Testis (tissue), 3 donors: ENCODE data around the gene ZBTB20. TPM values are rescaled to one million over a fixed set of nuclear protein-coding genes. Genes with fewer than 3 reads are reported as not detected.

Source experiments
- DNase-seq: peaks from one replicate; pipeline ENCODE4 v3.0.0-alpha.2; 2019
- H3K27ac ChIP-seq, 2 donors: fragments of 200-600 bp; sonication (generic); one replicate each; pipeline ENCODE4 v1.5.1; 2019
- H3K27me3 ChIP-seq: fragments of 200-600 bp; sonication (generic); one replicate; pipeline ENCODE4 v1.5.1; 2019
- H3K36me3 ChIP-seq: fragments of 200-600 bp; sonication (generic); one replicate; pipeline ENCODE4 v1.5.1; 2017; ENCODE audit warnings: low read depth; ENCODE audit errors: missing control alignments
- H3K4me1 ChIP-seq: fragments of 200-600 bp; sonication (generic); one replicate; pipeline ENCODE4 v1.5.1; 2019
- H3K4me3 ChIP-seq, 2 donors: fragments of 200-600 bp; sonication (generic); one replicate each; pipeline ENCODE4 v1.5.1; 2017 to 2019
- H3K9me3 ChIP-seq: fragments of 200-600 bp; sonication (generic); one replicate; pipeline ENCODE4 v1.5.1; 2017
- POLR2A ChIP-seq: fragments of 450-650 bp; IDR thresholded peaks from one replicate; pipeline ENCODE4 v1.6.1; 2017; ENCODE audit warnings: antibody characterized with exemption, mild to moderate bottlenecking, moderate library complexity
- WGBS, 2 donors: methylation state at CpG; one replicate each; pipeline ENCODE4 v1.1.5; 2018; 5-methylcytosine and 5-hydroxymethylcytosine counted together
- intact Hi-C: fragments of 100-400 bp; cut with DNase I; formaldehyde crosslinking; loops from one replicate; pipeline ENCODE4 v1.15.1; 2023; ENCODE audit warnings: low total_unique reads
- polyA plus RNA-seq: library from polyadenylated mRNA; stranded (reverse); fragments of 350-450 nt; fragmentation: Illumina TruSeq; extraction: RNeasy Lipid Tissue Mini Kit (QIAGEN cat#74804); gene quantifications from one replicate; pipeline ENCODE4 v1.2.3, GENCODE V29; 2014; ENCODE audit warnings: low read depth, low replicate concordance; ENCODE audit not compliant: insufficient read depth
- total RNA-seq, 2 donors: library from RNA; depleted of rRNA; stranded (reverse); fragments of >200 nt; gene quantifications; one replicate each; pipeline ENCODE4 v1.2.3, GENCODE V29; 2016
- TF ChIP-seq, protein P1 (sequence below), 3 experiments: fragments of 450-650 bp in 2 of 3; fragments of 200-600 bp in 1 of 3; sonication (generic) in 1 of 3; IDR thresholded peaks; one replicate each; pipeline ENCODE4 v1.5.1; 2016 to 2019; ENCODE audit warnings: antibody characterized with exemption in 3 of 3, mild to moderate bottlenecking in 2 of 3, moderate library complexity in 1 of 3

The ZBTB20 gene
- total and polyA plus RNA-seq, 3 donors from 2014 or later, result 36.8 to 179 (median 126) TPM

DNA sequence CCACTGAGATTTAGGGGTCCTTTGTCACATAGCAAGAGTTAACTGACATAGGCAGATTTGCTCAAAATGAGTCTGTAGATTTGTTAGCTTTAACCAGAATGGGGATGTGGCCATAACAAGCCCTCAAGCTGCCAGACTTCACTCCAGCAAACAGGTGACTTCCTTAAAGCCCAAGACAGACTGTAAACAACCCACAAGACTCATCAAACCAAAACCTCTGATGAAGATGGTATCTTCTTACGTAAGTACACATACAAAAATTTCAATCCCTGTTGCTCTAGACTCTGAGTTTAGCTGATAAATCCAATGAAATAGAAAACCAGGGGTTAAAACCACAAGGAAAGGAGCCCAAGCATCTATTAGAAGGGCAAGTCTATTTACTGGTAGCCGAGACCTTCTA, 18.2 kb upstream of the ZBTB20 start:
- Histone ChIP-seq H3K27me3 (no peaks in the 10 kb centered on the region), H3K9me3 (no peaks in the 10 kb centered on the region), H3K4me3 (no peak overlapping the region), H3K4me1 (no peaks in the 10 kb centered on the region), H3K36me3 (no peaks in the 10 kb centered on the region), H3K27ac (no peak overlapping the region)
- 88 to 96% methylated on average over 2 of the region's 2 CpGs for WGBS, 2 donors
- no peak for DNase-seq
- TF ChIP-seq, protein P1, sequence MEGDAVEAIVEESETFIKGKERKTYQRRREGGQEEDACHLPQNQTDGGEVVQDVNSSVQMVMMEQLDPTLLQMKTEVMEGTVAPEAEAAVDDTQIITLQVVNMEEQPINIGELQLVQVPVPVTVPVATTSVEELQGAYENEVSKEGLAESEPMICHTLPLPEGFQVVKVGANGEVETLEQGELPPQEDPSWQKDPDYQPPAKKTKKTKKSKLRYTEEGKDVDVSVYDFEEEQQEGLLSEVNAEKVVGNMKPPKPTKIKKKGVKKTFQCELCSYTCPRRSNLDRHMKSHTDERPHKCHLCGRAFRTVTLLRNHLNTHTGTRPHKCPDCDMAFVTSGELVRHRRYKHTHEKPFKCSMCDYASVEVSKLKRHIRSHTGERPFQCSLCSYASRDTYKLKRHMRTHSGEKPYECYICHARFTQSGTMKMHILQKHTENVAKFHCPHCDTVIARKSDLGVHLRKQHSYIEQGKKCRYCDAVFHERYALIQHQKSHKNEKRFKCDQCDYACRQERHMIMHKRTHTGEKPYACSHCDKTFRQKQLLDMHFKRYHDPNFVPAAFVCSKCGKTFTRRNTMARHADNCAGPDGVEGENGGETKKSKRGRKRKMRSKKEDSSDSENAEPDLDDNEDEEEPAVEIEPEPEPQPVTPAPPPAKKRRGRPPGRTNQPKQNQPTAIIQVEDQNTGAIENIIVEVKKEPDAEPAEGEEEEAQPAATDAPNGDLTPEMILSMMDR (IDR thresholded peaks at IDR 0.05), result no peak
- TF ChIP-seq POLR2A, result no peak
- intact Hi-C loops, result no loop called here

DNA sequence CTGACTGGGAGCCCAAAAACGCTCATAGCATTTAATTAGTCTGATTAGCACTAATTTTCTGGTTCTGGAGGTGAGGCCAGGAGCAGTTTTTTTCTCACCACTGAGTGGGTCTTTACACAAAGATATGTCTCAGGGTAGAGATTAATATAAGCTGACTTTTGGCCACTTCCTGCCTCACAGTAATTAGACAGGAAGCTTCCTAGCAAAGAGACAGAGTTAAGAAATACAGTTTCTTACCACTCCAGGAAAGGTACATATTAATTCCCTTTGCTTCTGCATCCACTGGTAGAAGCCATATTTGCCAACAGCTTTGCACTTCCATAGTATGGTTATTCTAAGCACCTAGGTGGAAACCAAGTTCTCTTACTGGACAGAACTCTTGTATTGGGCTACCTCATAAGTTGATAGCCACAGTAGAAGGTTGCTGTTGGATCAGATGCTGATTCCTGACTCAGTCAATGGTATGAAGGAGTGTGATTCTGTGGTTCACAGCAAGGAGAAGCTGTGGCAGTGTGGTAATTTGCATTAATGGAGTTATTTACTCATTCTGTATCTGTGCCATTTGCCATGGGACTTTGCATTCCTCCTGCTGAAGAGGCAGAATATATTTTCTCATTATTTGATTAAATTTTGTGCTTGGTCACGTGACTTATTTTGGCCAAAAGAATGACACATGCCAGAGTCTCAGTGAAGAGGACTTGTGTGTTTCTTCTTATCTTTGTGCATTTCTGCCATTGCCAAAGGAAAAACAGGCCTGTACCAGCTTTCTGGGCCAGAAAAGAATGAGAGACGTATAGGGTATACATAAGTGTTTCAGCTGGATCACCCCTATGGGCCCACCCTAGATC, 17.5 kb upstream of the ZBTB20 start:
- Histone ChIP-seq H3K27ac (no peak overlapping the region), H3K9me3 (no peaks in the 10 kb centered on the region), H3K27me3 (no peaks in the 10 kb centered on the region), H3K4me3 (no peak overlapping the region), H3K4me1 (no peaks in the 10 kb centered on the region), H3K36me3 (no peaks in the 10 kb centered on the region)
- 91 to 93% methylated on average over 3 of the region's 3 CpGs for WGBS, 2 donors
- intact Hi-C loops, result no loop called here
- no peak for TF ChIP-seq POLR2A
- TF ChIP-seq, protein P1 (IDR thresholded peaks at IDR 0.05), result no peak
- DNase-seq, result no peak

DNA sequence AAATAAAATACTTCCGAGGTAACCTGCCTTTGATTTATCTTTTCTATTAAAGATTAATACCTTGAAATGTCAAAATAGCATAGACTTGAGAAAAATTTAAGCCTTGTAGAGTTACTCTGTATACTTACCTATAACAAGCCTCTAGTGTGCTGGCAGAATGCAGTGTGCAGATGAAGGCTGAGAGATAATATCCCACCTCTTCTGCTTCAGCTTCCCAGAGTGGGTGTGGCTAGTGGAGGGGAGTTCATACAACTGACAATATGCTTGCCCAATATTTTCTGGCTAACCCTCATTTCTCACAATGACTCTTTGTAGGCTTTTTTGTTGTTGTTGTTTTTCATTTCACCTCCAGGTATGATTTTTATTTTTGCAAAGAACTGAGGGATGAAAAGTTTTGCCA, 15.7 kb upstream of the ZBTB20 start:
- intact Hi-C loops, result no loop called here
- Histone ChIP-seq H3K27me3 (no peaks in the 10 kb centered on the region), H3K36me3 (no peaks in the 10 kb centered on the region), H3K27ac (no peak overlapping the region), H3K4me1 (no peaks in the 10 kb centered on the region), H3K9me3 (no peaks in the 10 kb centered on the region), H3K4me3 (no peak overlapping the region)
- DNase-seq, result no peak
- TF ChIP-seq, protein P1 (IDR thresholded peaks at IDR 0.05), result no peak
- TF ChIP-seq POLR2A, result no peak
- 87% methylated on average over 1 of the region's 1 CpG for WGBS, 2 donors

DNA sequence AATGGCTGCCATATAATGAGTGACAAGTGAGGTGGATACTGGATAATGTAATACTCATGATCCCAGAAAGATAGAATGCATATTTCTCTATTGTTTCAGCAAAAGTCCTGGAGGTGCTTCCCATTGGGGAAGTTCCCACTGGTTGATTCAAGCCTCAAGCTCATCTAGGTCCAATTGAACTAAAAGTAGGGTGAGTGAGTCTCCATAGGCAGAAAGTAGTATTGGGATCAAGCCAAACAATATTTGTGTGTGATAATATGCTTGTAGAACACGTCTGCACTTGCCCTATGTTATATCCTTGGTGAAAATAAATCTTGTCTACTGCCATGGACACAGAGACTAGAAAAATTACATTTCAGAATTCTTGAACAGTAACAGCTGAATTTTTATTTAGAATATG, 14.8 kb upstream of the ZBTB20 start:
- intact Hi-C loops, result no loop called here
- Histone ChIP-seq H3K4me1 (no peaks in the 10 kb centered on the region), H3K9me3 (no peaks in the 10 kb centered on the region), H3K4me3 (no peak overlapping the region), H3K27me3 (no peaks in the 10 kb centered on the region), H3K27ac (no peak overlapping the region), H3K36me3 (no peaks in the 10 kb centered on the region)
- 33 to 41% methylated on average over 1 of the region's 1 CpG for WGBS, 2 donors
- TF ChIP-seq, protein P1 (IDR thresholded peaks at IDR 0.05), result no peak
- no peak for TF ChIP-seq POLR2A
- no peak for DNase-seq
